DMS79 (cell line): Measurements from ENCODE around the gene CLIC1.

Experiments
- DNase-seq: peaks from one replicate; lab custom pipeline; 2025; lab: John Stamatoyannopoulos, UW

Gene CLIC1

DNA sequence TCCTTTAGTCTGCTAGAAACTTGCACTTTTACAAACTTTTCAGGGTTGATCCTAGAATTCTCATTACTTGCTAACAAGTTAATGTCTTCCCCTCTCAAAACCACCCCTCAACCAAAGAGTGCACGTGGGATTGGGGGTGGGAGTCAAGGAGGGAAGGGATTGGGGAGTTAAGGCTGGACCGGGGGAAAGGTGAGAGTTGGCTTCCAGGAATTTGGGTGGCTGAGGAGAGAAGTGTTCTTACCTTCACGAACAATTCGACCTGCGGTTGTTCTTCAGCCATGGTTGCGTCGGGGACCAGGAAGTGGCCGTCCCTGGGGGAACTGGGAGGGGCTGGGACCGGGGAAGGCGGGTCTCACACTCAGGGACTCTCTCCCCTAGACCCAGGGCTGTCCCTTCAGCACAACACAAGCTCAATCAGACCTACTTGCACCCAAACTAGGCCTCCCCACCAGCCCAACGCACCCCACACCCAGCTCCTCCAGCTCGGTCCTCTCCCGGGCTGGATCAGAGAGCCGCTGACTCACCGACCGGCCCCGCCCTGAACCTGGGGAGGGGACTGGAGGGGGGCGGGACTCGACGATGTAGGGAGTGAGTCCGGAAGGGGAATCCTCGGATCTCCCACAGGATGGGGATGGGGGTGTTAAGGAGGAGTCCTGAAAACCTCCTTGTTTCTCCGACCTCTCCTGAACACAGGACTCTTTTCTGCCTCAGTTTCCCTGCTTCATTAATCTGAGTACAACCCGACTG lies at the start of gene CLIC1:
Gene CLIC1 (minus strand): TSS at position 510 of the 747 bp plus-strand sequence. CDS start 230 bp downstream, at position 280.
- peak; percentile 83 for DNase-seq

DNA sequence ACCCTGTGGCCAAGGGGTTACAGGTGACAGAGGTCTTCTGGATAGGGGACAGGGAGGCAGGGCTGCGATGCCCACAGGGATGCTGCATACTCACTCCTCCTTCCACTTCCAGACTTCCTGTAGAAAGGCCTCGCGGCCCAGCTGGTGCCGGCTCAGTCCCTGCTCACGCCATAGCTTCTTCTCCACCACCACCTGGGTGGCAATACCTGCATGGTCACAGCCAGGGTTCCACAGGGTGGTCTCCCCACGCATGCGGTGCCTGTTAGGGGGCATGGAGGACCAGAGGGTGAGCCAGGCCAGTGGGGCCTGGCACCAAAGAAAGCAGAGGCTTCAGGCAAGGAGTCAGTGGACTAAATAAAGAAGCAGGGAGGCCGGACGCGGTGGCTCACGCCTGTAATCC lies 49.1 kb upstream of the CLIC1 start:
- no peak for DNase-seq

DNA sequence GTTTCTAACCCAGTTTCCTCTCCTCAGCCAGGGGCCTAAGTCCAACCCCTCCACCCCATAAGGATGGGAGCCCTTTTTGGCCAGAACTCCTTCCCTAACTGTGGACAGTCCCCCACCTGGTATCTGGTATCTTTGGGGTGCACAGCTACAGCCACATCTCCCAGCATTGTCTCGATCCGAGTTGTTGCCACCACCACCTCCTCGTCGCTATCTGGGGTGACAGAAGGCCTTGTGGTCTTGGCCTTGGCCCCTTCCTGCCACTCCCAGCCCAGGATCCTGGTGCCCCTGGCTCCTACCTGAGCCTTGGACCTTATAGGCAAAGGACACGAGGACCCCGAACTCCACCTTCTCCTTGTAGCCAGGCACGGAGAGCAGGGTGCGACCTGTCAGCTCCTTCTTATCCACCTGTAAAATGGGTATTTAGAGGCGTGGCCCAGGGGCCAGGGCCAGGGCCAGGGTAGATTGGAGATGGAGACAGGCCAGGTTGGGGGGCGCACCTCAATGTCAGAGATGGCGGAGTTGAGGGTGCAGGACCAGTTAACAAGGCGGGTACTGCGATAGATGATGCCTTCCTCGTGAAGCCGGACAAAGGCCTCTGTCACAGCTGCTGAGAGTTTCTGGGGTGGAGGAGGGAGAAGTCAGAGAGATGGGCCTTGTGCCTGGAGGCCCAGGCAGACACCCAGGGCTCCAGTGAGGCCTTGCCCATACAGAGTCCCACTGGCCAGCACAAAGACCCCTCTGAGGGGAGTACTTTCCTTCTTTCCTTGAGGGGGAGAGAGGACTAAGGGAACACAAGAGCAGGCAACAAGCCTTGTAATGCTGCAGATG lies 48.0 kb upstream of the CLIC1 start:
- DNase-seq, result no peak

DNA sequence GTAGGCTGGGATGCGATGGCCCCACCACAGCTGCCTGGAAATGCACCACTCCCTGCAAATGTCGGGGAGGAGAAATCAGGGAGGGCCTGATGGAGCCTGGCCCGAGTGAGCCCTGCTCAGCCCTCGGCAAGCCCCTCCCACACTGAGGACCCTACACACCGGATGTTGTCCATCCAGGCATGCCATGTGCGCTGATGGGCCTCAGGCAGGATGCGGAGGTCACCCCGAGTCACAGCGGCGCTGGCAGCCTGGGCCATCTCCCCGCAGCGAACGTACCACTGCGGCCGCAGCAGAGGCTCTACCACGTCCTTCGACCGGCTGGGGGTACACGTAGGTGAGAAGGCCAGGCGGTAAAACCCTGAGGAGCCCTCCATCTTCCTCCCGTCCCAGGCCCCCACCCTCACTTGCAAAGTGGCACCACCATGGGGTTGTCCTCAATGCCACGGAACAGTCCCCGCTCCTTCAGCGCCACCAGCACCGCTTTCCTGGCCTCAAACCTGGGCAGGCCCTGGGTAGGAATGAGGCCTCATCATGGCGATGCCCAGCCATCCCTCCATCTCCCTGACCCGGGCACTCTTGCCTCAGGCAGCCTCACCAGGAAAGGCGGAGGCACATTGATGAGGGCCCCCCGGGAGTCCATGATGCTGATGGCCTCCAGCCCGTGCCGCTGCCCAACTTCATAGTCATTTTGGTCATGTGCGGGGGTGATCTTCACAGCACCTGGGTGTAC lies 46.0 kb upstream of the CLIC1 start:
- DNase-seq, result no peak

DNA sequence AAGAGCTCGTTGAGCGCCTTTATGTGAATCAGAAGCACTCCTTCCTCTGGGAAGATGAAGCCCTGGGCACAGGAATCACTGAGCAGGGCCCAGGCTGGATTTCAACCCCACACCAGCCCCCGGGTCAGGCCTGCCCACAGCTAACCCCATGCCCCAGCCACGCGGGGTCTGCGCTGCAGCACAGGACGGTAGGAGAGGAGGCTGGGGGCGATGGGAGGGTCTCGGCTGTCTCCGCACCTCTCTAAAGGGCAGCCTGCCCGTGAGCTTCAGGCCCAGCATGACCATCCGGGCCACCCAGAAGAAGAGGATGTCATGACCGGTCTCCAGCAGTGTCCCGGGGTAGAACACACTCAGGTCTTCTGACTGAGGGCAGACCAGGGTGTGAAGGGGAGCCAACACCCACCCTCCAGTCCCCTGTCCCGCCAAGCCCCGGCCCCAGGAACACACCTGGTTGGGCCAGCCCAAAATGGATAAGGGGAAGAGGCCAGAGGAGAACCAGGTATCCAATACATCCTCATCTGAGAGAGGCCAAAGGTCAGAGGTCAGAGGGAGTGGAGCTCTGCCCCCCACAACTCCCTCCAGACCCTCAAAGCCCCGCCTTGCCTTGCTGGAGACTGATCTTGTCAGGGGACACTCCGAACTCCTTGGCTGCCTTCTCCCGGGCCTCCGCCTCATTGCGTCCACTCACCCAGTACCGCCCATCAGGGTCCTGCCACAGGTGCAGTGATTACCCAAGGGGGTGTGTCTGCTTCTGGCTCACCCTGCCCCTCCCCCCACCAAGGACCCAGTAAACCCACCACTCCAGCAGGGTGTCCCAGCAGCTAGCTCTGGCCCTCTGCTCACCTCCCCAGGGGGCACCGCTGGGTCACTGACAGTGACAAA lies 45.2 kb upstream of the CLIC1 start:
- no peak for DNase-seq

DNA sequence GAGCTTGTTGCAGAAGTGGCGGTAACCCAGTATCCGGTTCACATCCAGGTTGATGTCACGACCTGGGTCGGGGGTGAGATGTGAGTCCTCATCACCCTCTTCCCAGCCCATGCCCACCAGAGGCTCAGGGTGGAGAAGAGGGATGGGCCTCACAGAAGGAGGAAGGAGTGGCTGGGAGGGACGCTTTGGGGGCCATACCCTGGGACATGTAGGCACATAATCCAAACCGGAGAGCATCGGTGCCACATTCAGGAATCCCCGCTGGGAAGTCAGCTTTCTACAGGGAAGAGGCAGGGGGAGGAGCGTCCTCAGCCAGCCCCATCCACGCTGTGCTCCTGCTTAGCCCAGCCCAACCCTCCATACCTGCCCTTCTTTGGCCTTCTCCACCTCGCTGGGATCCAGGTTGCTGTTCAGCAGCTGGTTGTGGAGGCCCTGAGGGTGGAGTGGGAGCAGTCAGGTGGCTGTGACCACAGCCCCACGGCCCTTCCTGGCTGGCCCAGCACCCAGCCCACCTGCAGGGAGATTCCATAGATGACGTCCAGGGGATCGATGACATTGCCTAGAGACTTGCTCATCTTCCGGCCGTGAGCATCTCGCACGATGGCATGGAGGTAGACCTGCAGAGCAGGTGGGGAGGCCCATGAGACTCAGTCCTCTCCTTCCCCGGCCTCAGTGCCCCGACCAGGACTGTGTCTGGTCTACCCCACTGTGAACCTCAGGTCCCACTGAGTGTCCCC lies 44.3 kb upstream of the CLIC1 start:
- no peak for DNase-seq

DNA sequence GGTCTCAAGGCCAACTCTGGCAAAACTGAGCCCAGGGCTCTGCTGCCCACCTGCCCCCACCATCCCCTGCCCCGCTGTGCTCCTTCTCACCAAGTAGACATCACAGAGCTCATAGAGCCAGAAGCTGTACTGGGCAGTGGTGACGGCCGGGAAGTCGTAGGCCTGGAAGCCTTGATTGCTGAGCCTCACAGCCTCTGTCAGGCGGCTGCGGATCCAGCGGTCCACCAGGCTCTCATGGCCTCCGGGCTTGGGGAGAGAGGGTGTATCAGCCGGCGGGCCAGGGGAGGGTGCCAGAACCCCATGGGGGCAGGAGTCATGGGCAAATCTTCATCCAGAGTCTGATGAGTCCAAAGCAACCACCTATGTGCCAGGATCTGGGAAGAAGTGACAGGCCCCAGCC lies 43.6 kb upstream of the CLIC1 start:
- DNase-seq, result no peak

DNA sequence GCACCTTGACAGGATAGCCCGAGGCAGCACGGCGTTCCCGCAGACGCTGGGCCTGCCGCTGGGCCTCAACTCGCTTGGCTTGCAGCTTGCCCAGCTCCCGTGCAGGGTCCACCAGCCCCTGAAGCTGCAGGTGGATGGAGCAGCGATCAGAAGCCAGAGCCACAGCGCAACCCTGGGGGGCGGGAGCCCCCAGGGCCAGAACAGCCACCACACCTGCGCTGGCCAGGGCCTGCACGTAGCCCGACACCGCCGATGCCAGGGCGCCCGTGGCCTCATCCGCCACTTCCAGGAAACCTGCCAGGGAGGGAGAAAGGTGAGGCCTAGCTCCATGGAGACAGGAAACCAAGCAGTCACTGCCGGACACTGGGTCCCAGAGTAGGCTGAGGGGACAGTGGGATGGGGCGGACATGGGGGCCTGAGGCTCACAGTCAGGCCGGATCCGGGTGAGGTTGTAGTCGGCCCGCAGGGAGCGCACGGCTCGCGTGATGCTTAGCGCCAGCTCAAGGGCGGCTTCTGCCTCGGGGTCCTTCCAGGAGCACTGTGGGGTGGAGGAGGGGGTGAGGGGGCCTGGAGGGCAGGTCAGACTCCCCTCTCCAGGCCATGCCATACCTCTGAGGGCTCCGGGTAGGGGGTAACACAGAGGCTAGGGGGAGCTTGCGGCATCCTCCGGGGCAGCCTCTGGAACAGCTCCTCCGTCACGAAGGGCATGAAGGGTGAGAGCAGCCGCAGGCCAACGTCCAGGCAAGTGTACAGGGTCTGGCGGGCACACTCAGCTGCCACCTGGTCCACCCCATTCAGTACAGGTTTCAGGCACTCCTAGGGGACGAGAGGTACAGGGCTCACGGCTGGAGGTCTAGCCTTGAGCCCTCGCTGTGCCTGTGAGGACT lies 42.9 kb upstream of the CLIC1 start:
- no peak for DNase-seq

DNA sequence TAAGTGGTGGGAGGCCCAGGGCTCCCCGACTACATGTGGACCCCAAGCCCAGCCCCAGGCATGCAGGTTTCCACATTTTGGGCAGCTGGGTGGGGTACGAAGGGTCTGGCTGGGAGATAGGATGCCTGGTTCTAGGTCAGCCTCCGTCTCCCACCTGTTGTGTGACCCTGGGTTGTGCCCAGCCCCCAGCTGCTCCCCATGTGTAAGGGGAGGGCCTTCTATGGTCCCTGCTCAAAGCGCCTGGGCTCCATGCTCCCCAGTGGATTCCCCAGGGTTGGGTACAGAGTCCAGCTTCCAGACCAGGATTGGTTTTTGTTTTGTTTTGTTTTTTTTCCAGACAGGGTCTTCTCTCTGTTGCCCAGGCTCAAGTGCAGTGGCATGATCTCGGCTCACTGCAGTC lies 41.9 kb upstream of the CLIC1 start:
- DNase-seq, result no peak

DNA sequence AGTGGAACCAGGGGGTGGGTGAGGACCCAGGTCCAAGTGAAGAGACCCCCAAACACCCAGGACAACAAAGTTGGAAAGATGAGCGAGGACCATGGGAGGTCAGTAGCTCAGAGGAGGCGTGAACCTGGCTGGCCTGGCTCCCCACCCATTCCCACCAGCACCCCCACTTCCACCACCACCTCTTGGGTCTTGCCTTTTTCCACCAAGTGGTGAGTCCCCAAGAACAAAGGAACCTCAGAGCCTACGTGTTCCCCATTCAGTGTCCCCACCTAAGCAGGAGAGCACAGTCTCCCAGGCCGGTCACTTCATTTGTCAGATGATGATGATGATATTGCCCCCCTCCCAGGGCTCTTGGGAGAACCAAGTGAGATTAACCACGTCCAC lies 41.3 kb upstream of the CLIC1 start:
- DNase-seq, result no peak

DNA sequence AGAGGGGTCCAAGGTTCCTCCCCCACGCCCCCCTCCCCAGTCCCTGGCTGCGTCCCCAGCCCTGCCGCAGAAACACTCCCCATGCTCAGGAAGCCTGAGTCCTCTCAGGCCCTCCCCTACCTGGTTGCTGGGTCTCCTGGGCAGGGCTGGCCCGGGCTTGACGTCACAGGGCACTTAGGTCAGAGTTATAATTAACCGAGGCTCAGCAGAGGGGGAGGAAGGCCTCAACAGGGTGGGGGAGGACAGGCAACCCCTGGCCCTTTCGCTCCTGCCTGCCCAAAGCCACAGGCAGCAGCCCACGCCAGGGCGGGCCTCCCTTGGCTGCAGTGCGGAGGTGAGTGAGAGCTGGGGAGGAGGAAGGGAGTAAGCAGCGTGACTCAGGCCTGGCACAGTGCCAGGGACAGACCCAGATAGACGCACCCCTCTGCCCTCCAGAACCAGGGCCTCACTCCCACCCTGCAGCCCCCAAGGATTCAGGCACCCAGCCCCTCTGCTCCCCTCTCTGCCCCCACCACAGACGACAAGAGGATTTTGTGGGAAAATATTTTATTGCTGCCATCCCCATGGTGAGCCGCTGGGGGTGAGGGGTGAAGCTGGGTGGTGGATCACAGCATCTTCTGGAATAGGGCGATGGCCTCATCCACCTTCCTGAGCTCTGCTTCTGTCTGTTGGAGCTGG lies 40.8 kb upstream of the CLIC1 start, which contains the start of gene VWA7:
Gene VWA7 (minus strand): TSS at position 340 of the 678 bp plus-strand sequence. CDS start 549 bp downstream, outside the sequence.
- peak; percentile 68 for DNase-seq

DNA sequence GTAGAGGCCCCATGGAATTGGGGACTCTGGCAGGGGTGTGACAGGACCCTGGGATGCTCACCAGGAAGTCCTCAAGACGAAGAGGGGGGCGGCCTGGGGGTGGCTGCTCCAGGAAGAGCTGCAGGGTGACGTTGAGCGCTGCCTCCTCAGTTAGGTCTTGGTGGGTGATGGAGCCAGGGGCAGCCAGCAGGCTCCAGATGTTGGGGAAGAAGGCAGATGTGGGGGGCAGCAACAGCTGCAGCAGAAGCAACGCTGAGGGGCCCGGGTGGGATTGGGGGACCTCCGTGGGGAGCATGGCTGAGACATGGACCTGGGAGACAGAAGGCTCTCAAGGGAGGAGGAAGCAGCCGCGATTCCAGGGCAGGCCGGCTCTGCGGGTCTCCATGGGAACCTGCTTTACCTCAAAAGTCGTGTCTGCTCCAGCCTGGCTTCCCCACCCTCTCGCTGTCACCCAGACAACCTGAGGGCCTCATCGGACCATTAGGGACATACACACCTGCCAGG lies 40.2 kb upstream of the CLIC1 start:
- DNase-seq, result no peak

DNA sequence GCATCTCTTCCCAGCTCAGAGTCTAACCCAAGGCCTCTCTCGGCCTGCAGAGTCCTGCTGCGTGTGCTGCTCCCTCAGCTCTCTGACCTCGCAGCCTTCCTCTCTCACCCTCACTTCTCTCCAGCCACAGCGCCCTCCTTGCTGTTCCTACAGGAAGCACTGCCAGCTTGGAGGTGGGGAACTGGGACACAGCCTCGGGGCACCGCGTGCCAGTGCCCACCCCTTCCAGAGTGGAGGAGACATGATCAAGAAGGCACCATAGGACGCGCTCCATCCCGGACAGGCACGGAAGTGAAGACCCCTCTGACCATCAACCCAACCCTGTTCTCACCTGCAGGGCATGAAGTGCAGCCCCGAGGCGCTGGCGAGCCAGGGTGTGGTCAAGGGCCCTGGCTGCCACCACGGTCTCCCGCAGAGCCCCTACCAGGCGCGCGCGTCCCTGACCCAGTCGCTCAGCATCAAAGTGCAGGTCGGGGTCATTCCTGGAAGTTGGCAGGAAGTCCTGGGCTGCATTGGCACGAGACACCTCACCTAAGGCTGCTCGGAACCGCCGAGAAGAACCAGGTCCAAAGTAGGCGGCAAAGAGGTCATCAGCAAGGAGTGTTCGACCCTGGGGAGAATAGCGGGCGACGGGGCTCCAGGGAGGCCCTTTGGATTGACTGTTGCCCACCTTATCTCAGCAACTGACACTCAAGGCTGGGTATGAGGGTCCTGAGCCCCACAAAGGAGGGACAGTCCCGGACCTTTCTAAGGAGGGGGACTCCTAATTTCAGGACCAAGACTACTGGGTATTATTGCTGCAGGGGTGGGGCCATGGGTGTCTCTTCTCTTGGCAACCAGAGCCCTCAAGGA lies 39.5 kb upstream of the CLIC1 start:
- no peak for DNase-seq

DNA sequence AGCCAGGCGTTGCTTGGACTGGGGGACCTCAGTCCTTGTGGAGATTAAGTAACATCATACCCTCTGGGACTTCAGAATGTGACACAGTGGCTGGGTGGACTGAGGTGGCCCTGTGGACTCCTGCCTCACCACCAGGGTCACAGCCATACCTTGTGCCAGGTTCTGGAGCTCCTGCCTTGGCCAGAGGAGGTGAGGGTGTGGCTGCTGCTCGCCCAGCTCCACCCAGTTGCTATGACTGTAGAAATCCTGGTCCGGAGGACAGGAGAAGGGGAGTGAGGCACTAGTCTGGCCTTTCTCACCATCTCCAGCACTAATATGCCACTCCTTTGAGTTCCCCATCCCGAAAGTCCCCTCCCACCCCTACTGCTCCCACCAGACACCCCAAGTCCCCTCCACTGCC lies 38.9 kb upstream of the CLIC1 start:
- DNase-seq, result no peak

DNA sequence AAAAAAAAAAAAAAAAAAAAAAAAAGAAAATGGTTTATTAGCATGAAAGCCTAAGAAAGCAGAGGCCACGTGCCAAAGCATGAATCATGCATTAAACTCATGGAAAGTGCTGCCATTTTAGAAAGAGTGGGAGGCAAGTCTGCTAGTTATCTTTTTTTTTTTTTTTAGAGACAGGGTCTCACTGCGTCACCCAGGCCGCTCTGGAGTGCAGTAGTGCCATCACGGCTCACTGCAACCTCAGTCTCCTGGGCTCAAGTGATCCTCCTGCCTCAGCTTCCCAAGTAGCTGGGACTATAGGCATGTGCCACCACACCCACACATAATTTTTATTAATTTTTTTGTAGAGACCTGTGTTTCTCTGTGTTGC lies 35.6 kb upstream of the CLIC1 start:
- no peak for DNase-seq

DNA sequence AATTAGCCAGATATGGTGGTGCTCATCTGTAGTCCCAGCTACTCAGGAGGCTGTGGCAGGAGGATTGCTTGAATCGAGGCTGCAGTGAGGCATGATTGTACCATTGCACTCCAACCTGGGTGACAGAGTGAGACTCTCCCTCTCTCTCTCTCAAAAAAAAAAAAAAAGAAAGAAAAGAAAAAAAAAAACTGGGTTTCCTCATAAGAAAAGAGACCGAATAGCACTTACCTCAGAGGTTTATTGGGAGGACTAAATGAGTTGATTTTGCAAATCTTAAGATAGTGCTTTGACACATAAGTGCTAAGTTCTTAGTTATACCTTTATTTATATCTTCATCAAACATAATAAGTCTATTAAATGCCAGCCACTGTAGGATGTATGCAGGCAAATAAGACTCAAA lies 34.5 kb upstream of the CLIC1 start:
- no peak for DNase-seq

DNA sequence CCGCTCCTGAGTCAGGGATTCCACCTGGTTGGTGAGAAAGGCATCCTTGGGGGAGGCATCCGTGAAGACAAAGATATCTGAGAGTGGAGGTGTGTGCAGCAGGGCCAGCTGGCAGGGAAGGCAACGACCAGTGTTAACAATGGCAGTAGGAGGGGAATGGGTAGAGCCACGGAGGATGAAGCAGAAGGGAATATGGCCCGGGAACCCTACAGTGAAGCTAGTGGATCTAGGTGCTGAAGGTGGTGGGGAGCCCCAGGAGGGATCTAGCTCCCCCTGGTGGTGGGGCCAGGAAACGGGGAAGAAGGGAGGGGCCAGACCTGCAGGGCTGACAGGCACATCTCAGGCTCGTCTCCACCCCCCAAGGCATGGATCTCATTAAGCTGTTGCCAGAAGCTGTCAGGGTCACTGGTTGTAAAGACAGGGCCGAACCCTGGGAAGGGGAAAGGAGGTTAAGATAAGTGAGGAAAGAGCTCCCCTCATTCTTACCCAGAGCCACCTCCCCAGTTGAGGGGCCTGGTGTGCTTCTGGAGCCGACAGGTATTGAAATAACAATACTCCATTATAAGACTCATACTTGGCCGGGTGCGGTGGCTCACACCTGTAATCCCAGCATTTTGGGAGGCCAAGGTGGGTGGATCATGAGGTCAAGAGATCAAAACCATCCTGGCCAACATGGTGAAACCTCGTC lies 33.5 kb upstream of the CLIC1 start:
- DNase-seq, result no peak
